ENCODE results near the gene DAGLA.

Gene DAGLA

GRCh38 chr11:61765550-61766253, 85.5 kb downstream of the DAGLA start:
- no peak for DNase-seq (ENCODE audit: low read depth)

GRCh38 chr11:61766353-61766841, 86.2 kb downstream of the DAGLA start:
- no peak for DNase-seq (ENCODE audit: low read depth)

GRCh38 chr11:61768376-61769076, 88.3 kb downstream of the DAGLA start:
- DNase-seq (ENCODE audit: low read depth), result no peak

GRCh38 chr11:61769169-61769920, 89.2 kb downstream of the DAGLA start:
- DNase-seq (ENCODE audit: low read depth), result no peak

GRCh38 chr11:61769946-61770683, 89.9 kb downstream of the DAGLA start:
- no peak for DNase-seq (ENCODE audit: low read depth)

GRCh38 chr11:61771195-61771894, 91.2 kb downstream of the DAGLA start:
- no peak for DNase-seq (ENCODE audit: low read depth)

- no peak for DNase-seq (ENCODE audit: low read depth)
These were observed 91.8 kb downstream of the DAGLA start for GRCh38 chr11:61771985-61772455.

- DNase-seq (ENCODE audit: low read depth), result no peak
These were observed 93.2 kb downstream of the DAGLA start for GRCh38 chr11:61773356-61773755.

GRCh38 chr11:61773809-61774208, 93.6 kb downstream of the DAGLA start:
- DNase-seq (ENCODE audit: low read depth), result no peak

- no peak for DNase-seq (ENCODE audit: low read depth)
These were observed 94.2 kb downstream of the DAGLA start for GRCh38 chr11:61774411-61774810.

- no peak for DNase-seq (ENCODE audit: low read depth)
These were observed 94.9 kb downstream of the DAGLA start for GRCh38 chr11:61775106-61775505.

- DNase-seq (ENCODE audit: low read depth), result no peak
These were observed 95.7 kb downstream of the DAGLA start for GRCh38 chr11:61775606-61776554.

- peak; percentile 55 for DNase-seq (ENCODE audit: low read depth)
These were observed 96.4 kb downstream of the DAGLA start for GRCh38 chr11:61776561-61777075.

- DNase-seq (ENCODE audit: low read depth), result no peak
These were observed 97.3 kb downstream of the DAGLA start for GRCh38 chr11:61777234-61778090.

- no peak for DNase-seq (ENCODE audit: low read depth)
These were observed 98.2 kb downstream of the DAGLA start for GRCh38 chr11:61778357-61778886.

- no peak for DNase-seq (ENCODE audit: low read depth)
These were observed 98.9 kb downstream of the DAGLA start for GRCh38 chr11:61778920-61779650.

- DNase-seq (ENCODE audit: low read depth), result no peak
These were observed 99.7 kb downstream of the DAGLA start for GRCh38 chr11:61779666-61780525.

All from fibroblast of gingiva (primary cell).